Parathyroid adenoma (tissue), 2 donors: ENCODE results near the gene WDR45B.

ENCODE experiments used
- H2AFZ ChIP-seq: fragments of 300-600 bp; sonication (generic); one replicate; pipeline ENCODE4 v1.7.0; 2017; ENCODE audit warnings: antibody characterized with exemption, mild to moderate bottlenecking
- H3K27ac ChIP-seq: fragments of 300-600 bp; sonication (generic); one replicate; pipeline ENCODE4 v1.7.0; 2017
- H3K27me3 ChIP-seq: fragments of 300-600 bp; sonication (generic); one replicate; pipeline ENCODE4 v1.7.0; 2017; ENCODE audit warnings: low read length; ENCODE audit not compliant: control insufficient read depth, insufficient read depth
- H3K36me3 ChIP-seq: fragments of 300-600 bp; sonication (generic); one replicate; pipeline ENCODE4 v1.7.0; 2017; ENCODE audit warnings: low read length; ENCODE audit not compliant: control insufficient read depth, insufficient read depth
- H3K4me1 ChIP-seq: fragments of 300-600 bp; sonication (generic); one replicate; pipeline ENCODE4 v1.7.0; 2017; ENCODE audit warnings: control low read depth
- H3K4me2 ChIP-seq: fragments of 300-600 bp; sonication (generic); one replicate; pipeline ENCODE4 v1.7.0; 2017; ENCODE audit warnings: low read length
- H3K4me3 ChIP-seq: fragments of 300-600 bp; sonication (generic); one replicate; pipeline ENCODE4 v1.7.0; 2017; ENCODE audit warnings: low read depth, low read length
- H3K79me2 ChIP-seq: fragments of 300-600 bp; sonication (generic); one replicate; pipeline ENCODE4 v1.7.0; 2017; ENCODE audit warnings: control low read depth
- H3K9ac ChIP-seq: fragments of 300-600 bp; sonication (generic); one replicate; pipeline ENCODE4 v1.7.0; 2017; ENCODE audit warnings: mild to moderate bottlenecking
- H3K9me3 ChIP-seq: fragments of 300-600 bp; sonication (generic); one replicate; pipeline ENCODE4 v1.7.0; 2017; ENCODE audit warnings: low read length; ENCODE audit not compliant: control insufficient read depth
- TF ChIP-seq, protein P1 (sequence below): fragments of 300-600 bp; sonication (generic); IDR thresholded peaks from one replicate; pipeline ENCODE4 v1.7.0; 2017; ENCODE audit warnings: antibody characterized with exemption, mild to moderate bottlenecking
- donor health status: primary hyperparathyroidism.

Gene WDR45B

DNA sequence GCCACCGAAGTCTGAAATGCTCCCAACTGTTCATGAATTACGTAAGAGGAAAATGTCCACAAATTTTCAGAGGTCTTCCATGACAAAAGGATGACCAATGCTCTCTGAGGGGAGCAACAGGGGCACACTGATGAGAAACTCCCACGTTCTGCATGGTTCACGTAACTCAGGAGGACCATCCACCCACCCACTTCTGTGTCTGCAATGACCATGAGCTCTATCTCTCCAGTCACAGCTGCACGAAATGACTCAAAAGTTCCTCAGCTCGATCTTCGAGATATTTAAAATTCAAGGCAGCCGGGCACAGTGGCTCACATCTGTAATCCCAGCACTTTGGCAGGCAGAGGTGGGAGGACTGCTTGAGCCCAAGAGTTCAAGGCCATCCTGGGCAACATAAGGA lies 15.8 kb downstream of the WDR45B start:
- H3K36me3 ChIP-seq, result no peaks in the 10 kb centered on the region
- H3K79me2 ChIP-seq, result peaks cover 62% of the 10 kb centered on the region
- H2AFZ ChIP-seq, result no peak overlapping the region
- no peak overlapping the region for H3K27ac ChIP-seq
- H3K4me2 ChIP-seq, result no peak overlapping the region
- no peak overlapping the region for H3K9ac ChIP-seq
- no peaks in the 10 kb centered on the region for H3K4me1 ChIP-seq
- no peaks in the 10 kb centered on the region for H3K27me3 ChIP-seq
- TF ChIP-seq, protein P1, sequence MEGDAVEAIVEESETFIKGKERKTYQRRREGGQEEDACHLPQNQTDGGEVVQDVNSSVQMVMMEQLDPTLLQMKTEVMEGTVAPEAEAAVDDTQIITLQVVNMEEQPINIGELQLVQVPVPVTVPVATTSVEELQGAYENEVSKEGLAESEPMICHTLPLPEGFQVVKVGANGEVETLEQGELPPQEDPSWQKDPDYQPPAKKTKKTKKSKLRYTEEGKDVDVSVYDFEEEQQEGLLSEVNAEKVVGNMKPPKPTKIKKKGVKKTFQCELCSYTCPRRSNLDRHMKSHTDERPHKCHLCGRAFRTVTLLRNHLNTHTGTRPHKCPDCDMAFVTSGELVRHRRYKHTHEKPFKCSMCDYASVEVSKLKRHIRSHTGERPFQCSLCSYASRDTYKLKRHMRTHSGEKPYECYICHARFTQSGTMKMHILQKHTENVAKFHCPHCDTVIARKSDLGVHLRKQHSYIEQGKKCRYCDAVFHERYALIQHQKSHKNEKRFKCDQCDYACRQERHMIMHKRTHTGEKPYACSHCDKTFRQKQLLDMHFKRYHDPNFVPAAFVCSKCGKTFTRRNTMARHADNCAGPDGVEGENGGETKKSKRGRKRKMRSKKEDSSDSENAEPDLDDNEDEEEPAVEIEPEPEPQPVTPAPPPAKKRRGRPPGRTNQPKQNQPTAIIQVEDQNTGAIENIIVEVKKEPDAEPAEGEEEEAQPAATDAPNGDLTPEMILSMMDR, result no peak
- H3K9me3 ChIP-seq, result no peaks in the 10 kb centered on the region
- no peak overlapping the region for H3K4me3 ChIP-seq

DNA sequence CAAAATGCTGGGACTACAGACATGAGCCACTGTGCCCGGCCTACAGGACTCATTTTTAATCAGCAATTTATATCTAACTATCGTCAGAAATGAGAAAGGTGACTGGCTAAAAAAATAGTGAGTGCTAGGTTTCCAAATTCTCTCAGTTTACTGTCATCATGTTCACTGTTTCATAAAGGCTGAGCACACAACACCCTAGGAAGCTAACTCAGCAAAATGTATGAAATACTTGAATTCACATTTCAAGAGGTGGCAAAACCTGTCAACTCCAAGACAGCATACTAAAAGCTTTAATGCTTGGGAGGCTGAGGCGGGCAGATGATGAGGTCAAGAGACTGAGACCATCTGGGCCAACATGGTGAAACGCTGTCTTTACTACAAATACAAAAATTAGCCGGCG lies 16.7 kb downstream of the WDR45B start:
- peaks cover 53% of the 10 kb centered on the region for H3K79me2 ChIP-seq
- H2AFZ ChIP-seq, result no peak overlapping the region
- no peaks in the 10 kb centered on the region for H3K9me3 ChIP-seq
- no peaks in the 10 kb centered on the region for H3K27me3 ChIP-seq
- no peak overlapping the region for H3K9ac ChIP-seq
- H3K36me3 ChIP-seq, result no peaks in the 10 kb centered on the region
- H3K27ac ChIP-seq, result no peak overlapping the region
- H3K4me1 ChIP-seq, result no peaks in the 10 kb centered on the region
- no peak overlapping the region for H3K4me2 ChIP-seq
- TF ChIP-seq, protein P1, result no peak
- H3K4me3 ChIP-seq, result no peak overlapping the region

DNA sequence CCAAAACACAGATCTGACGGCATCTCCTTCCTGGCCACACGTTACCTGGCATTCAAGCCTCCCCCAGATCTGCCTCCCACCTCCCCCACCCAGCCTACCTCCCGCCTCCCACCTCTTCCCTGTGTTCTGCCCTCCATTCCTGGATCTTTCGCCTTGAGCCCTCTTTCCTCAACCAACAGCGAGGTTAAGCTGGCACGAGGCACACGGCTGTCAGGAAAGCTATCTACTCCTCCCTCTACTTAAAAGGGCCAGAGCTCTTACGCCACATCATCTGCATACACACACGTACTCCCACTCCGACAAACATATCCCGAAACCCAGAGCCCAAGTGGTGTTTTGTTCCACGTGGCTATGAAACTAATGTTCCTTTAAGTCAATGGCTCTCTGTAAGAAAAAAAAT lies 18.0 kb downstream of the WDR45B start:
- no peaks in the 10 kb centered on the region for H3K36me3 ChIP-seq
- no peak overlapping the region for H3K4me3 ChIP-seq

DNA sequence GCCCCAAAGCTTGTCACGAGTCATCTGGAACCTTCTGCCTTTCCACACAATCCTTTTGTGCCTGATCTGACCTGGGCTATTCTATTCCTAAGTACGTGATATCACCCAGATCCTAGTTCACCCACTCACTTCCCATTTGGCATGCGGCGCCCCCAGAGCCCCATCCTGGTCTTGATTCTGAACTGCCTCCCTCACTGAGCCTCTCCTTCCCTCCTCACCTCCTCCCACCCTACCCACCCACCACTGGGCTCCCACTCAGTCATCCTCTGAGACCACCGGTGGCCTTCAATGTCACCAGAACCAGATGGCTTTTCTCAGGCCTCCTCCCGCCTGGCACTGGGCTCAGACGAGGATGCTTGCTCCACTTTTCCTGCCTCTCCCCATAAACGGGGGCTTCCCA lies 18.5 kb downstream of the WDR45B start:
- Histone ChIP-seq H3K36me3 (no peaks in the 10 kb centered on the region), H3K27ac (no peak overlapping the region)

More for the DNA sequence above, 18.0 kb downstream of the WDR45B start:
- H3K4me1 ChIP-seq, result no peaks in the 10 kb centered on the region
- H3K9me3 ChIP-seq, result no peaks in the 10 kb centered on the region
- H3K9ac ChIP-seq, result no peak overlapping the region
- H3K27me3 ChIP-seq, result no peaks in the 10 kb centered on the region
- no peak overlapping the region for H3K4me2 ChIP-seq
- no peak overlapping the region for H2AFZ ChIP-seq
- H3K79me2 ChIP-seq, result peaks cover 44% of the 10 kb centered on the region
- TF ChIP-seq, protein P1, result no peak
- no peak overlapping the region for H3K27ac ChIP-seq

DNA sequence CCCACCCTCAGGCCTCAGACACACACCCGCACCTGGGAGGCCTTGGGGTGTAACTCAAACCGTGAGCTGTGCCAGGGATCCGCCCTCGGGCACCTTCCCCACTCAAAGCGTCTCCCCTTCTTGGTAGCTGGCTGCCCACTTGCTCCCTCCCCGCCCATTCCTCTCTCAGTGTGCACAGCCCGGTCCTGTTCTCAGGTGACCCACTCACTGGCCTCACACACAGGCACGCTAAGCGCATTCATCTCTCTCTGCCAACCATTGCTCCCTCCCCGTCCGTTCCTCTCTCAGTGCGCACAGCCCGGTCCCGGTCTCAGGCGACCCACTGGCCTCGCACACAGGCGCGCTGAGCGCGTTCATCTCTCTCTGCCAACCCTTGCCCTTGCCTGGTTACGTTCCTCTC lies 20.8 kb downstream of the WDR45B start:
- Histone ChIP-seq H3K36me3 (no peaks in the 10 kb centered on the region), H3K9ac (no peak overlapping the region), H3K4me2 (no peak overlapping the region)

More for the DNA sequence above, 18.5 kb downstream of the WDR45B start:
- peaks cover 43% of the 10 kb centered on the region for H3K79me2 ChIP-seq
- H3K4me1 ChIP-seq, result no peaks in the 10 kb centered on the region
- H3K9ac ChIP-seq, result no peak overlapping the region
- H3K27me3 ChIP-seq, result no peaks in the 10 kb centered on the region
- no peak overlapping the region for H3K4me2 ChIP-seq
- TF ChIP-seq, protein P1, result no peak
- H3K4me3 ChIP-seq, result no peak overlapping the region
- H2AFZ ChIP-seq, result no peak overlapping the region
- no peaks in the 10 kb centered on the region for H3K9me3 ChIP-seq

More for the DNA sequence above, 20.8 kb downstream of the WDR45B start:
- Histone ChIP-seq H3K4me3 (no peak overlapping the region), H3K4me1 (no peaks in the 10 kb centered on the region), H3K27me3 (no peaks in the 10 kb centered on the region), H3K9me3 (no peaks in the 10 kb centered on the region), H2AFZ (no peak overlapping the region), H3K27ac (no peak overlapping the region), H3K79me2 (peaks cover 29% of the 10 kb centered on the region)
- TF ChIP-seq, protein P1, result no peak
